K562 (cell line): ENCODE results near the gene TAP2. TPM values are rescaled to one million over a fixed set of nuclear protein-coding genes. Genes with fewer than 3 reads are reported as not detected.

ENCODE experiments used
- ATAC-seq: fragments of 200-7000 bp; cut with Tn5 transposase; 3 replicates; pipeline ENCODE4 v1.9.1; 2020; ENCODE audit warnings: moderate library complexity
- BruUV-seq: library from RNA; stranded (reverse); fragments of 400-500 nt; replicated peaks from 2 replicates; lab custom pipeline; 2021; lab: Mats Ljungman, UMichigan
- CTCF ChIA-PET: fragments of 300-600 bp; formaldehyde crosslinking; extraction: SDS; loops from one replicate; lab custom pipeline; 2021; ENCODE audit warnings: low intra/inter-chr PET ratio; lab: Yijun Ruan, JAX
- POLR2A ChIA-PET: fragments of 300-600, 350-650 bp; sonication (Branson Sonifier 250); formaldehyde crosslinking; extraction: SDS; loops from one replicate; lab custom pipeline; 2021; ENCODE audit warnings: antibody characterized with exemption, inconsistent platforms; lab: Yijun Ruan, JAX
- DNase-seq, 4 experiments: peaks; one replicate each; pipeline versions ENCODE4 v3.0.0 to v3.0.0-alpha.2; 2011 to 2018; ENCODE audit warnings: low spot score in 3 of 4, mixed read lengths in 3 of 4; ENCODE audit errors: extremely low read depth in 1 of 4
- FAIRE-seq: peaks from 2 replicates; lab custom pipeline; 2011; peaks lifted over from hg19 to GRCh38; lab: Jason Lieb, UNC
- H2AFZ ChIP-seq: 2 replicates; pipeline ENCODE4 v1.6.0; 2011; ENCODE audit warnings: low read depth, low read length, control low read depth, inconsistent platforms
- H3K27ac ChIP-seq: fragments of 200-600 bp; 3 replicates; pipeline ENCODE4 v1.8.0; 2011; ENCODE audit warnings: low read depth, mild to moderate bottlenecking, control low read depth, inconsistent platforms, low read length, moderate library complexity, mixed read lengths; ENCODE audit errors: extremely low read depth
- H3K27me3 ChIP-seq, 2 experiments: fragments of 300-600 bp in 1 of 2; 2 replicates in 1 of 2; 3 replicates in 1 of 2; pipeline versions ENCODE4 v1.6.0 to v1.8.0; 2011; ENCODE audit warnings: inconsistent platforms in 2 of 2, low read length in 2 of 2, mild to moderate bottlenecking in 1 of 2, mixed read lengths in 1 of 2, moderate library complexity in 1 of 2; ENCODE audit not compliant: control insufficient read depth in 2 of 2, insufficient read depth in 2 of 2
- H3K36me3 ChIP-seq: fragments of 300-600 bp; 3 replicates; pipeline ENCODE4 v1.8.0; 2011; ENCODE audit warnings: mild to moderate bottlenecking, low read length, inconsistent platforms; ENCODE audit not compliant: control insufficient read depth, insufficient read depth
- H3K4me1 ChIP-seq, 2 experiments: fragments of 200-600 bp in 1 of 2; replicated peaks in 1 of 2; 2 replicates in 1 of 2; 3 replicates in 1 of 2; pipeline versions ENCODE4 v1.5.1 to v1.8.0; 2011; ENCODE audit warnings: inconsistent platforms in 2 of 2, low read length in 2 of 2, mild to moderate bottlenecking in 1 of 2, mixed read lengths in 1 of 2, moderate library complexity in 1 of 2; ENCODE audit not compliant: control insufficient read depth in 2 of 2, insufficient read depth in 2 of 2
- H3K4me2 ChIP-seq: 2 replicates; pipeline ENCODE4 v1.6.1; 2011; ENCODE audit warnings: low read length, control low read depth, inconsistent platforms, mixed read lengths; ENCODE audit not compliant: insufficient read depth
- H3K4me3 ChIP-seq: fragments of 200-600 bp; sonication (generic), shearing (Covaris generic); 2 replicates; pipeline ENCODE4 v1.5.1; 2016; ENCODE audit warnings: control low read depth, inconsistent platforms
- H3K79me2 ChIP-seq: fragments of 200-600 bp; 3 replicates; pipeline ENCODE4 v1.8.0; 2011; ENCODE audit warnings: low read length, inconsistent platforms; ENCODE audit not compliant: control insufficient read depth, insufficient read depth
- H3K9ac ChIP-seq, 2 experiments: 2 replicates each; pipeline versions ENCODE4 v1.6.0 to v1.6.1; 2011; ENCODE audit warnings: low read depth in 2 of 2, low read length in 2 of 2, control low read depth in 1 of 2, inconsistent platforms in 1 of 2, mild to moderate bottlenecking in 1 of 2, mixed read lengths in 1 of 2; ENCODE audit not compliant: insufficient read depth in 1 of 2
- H3K9me1 ChIP-seq: one replicate; pipeline ENCODE4 v1.6.0; 2011; ENCODE audit warnings: inconsistent platforms, mild to moderate bottlenecking, low read length, moderate library complexity; ENCODE audit not compliant: control insufficient read depth, insufficient read depth
- H3K9me3 ChIP-seq: replicated peaks from 2 replicates; pipeline ENCODE4 v1.5.1; 2011; ENCODE audit warnings: low read depth, low read length, inconsistent platforms; ENCODE audit not compliant: control insufficient read depth, insufficient read depth
- H4K20me1 ChIP-seq: replicated peaks from 2 replicates; pipeline ENCODE4 v1.6.1; 2011; ENCODE audit warnings: low read length, inconsistent platforms, mixed read lengths; ENCODE audit not compliant: control insufficient read depth, insufficient read depth
- CC2D1A ChIP-seq: fragments of 450-650 bp; IDR thresholded peaks from 2 replicates; pipeline ENCODE4 v1.6.1; 2017; ENCODE audit warnings: mild to moderate bottlenecking
- CCAR2 ChIP-seq: fragments of 200-400 bp; formaldehyde crosslinking; IDR thresholded peaks from 2 replicates; pipeline ENCODE4 v1.6.1; 2017; ENCODE audit warnings: mild to moderate bottlenecking, low read depth, low read length
- JUND ChIP-seq, 2 experiments: IDR thresholded peaks; 2 replicates in 1 of 2; 3 replicates in 1 of 2; pipeline ENCODE4 v1.6.1; 2011; ENCODE audit warnings: borderline replicate concordance in 2 of 2, low read depth in 2 of 2, low read length in 2 of 2, improper control_type of control experiment in 1 of 2, missing biosample characterization in 1 of 2, missing genetic modification characterization in 1 of 2, missing genetic modification reagents in 1 of 2
- NFIX ChIP-seq: fragments of 250-450 bp; sonication (Bioruptor Pico); IDR thresholded peaks from 2 replicates; pipeline ENCODE4 v1.4.0; 2020; ENCODE audit warnings: low read depth, mild to moderate bottlenecking, moderate library complexity
- NR1H2 ChIP-seq: sonication (generic); formaldehyde crosslinking; IDR thresholded peaks from 2 replicates; pipeline ENCODE4 v1.4.0; 2020; ENCODE audit warnings: mild to moderate bottlenecking, missing genetic modification reagents
- OTX1 ChIP-seq: fragments of 450-650 bp; formaldehyde crosslinking; IDR thresholded peaks from 2 replicates; pipeline ENCODE4 v1.4.0; 2022; ENCODE audit warnings: mild to moderate bottlenecking
- PHB2 ChIP-seq: fragments of 450-650 bp; IDR thresholded peaks from 2 replicates; pipeline ENCODE4 v1.6.1; 2017; ENCODE audit warnings: low read depth
- POLR2G ChIP-seq: fragments of 200-400 bp; formaldehyde crosslinking; IDR thresholded peaks from 2 replicates; pipeline ENCODE4 v1.6.1; 2017; ENCODE audit warnings: low read depth, mild to moderate bottlenecking, antibody characterized with exemption, low read length, moderate library complexity
- RBFOX2 ChIP-seq: fragments of 200-400 bp; formaldehyde crosslinking; IDR thresholded peaks from 2 replicates; pipeline ENCODE4 v1.6.1; 2017; ENCODE audit warnings: low read depth, mild to moderate bottlenecking, low read length, moderate library complexity
- SMAD1 ChIP-seq: fragments of 150-350 bp; IDR thresholded peaks from 2 replicates; pipeline ENCODE4 v1.6.1; 2014; ENCODE audit warnings: low read length, low read depth; ENCODE audit not compliant: partially characterized antibody
- SPI1 ChIP-seq: IDR thresholded peaks from 2 replicates; pipeline ENCODE4 v1.6.1; 2011; ENCODE audit warnings: low read depth, low read length, control low read depth, borderline replicate concordance
- U2AF2 ChIP-seq: fragments of 200-400 bp; formaldehyde crosslinking; optimal IDR thresholded peaks from 2 replicates; pipeline ENCODE3; 2017; ENCODE audit warnings: low read depth, mild to moderate bottlenecking, low read length
- WGBS: fragments of 100-300 bp; shearing (Covaris generic); methylation state at CpG from one replicate; pipeline ENCODE4 v1.1.6; 2016; ENCODE audit warnings: low coverage, mixed read lengths; ENCODE audit not compliant: insufficient coverage; ENCODE audit errors: missing lambda C conversion rate; 5-methylcytosine and 5-hydroxymethylcytosine counted together
- in situ Hi-C: fragments of 300-500 bp; cut with MboI; formaldehyde crosslinking; loops from 4 replicates; pipeline ENCODE4 v1.15.0; 2018; ENCODE audit warnings: inconsistent platforms, mixed read lengths
- intact Hi-C: fragments of 100-400 bp; cut with micrococcal nuclease; formaldehyde crosslinking; loops from 2 replicates; pipeline ENCODE4 v1.14.2; 2022
- polyA plus RNA-seq, 8 experiments: library from polyadenylated mRNA; depleted of rRNA in 4 of 8; stranded (reverse) in 5 of 8; unstranded in 3 of 8; fragments of >200 nt; fragmentation: Nextera tagmentation in 2 of 8; fragmentation: Illumina TruSeq in 1 of 8; extraction: Ambion mirVana in 2 of 8; extraction: Trizol in 1 of 8; gene quantifications; 2 replicates each; pipeline versions ENCODE4 v1.2.1 to v1.2.3, GENCODE V29; 2011 to 2014; ENCODE audit warnings: inconsistent platforms in 1 of 8, missing spikeins in 1 of 8
- total RNA-seq, 7 experiments: library from RNA; depleted of rRNA in 6 of 7; stranded (reverse); fragments of >200 nt in 6 of 7; fragmentation: Illumina TruSeq in 2 of 7; extraction: Trizol in 2 of 7; gene quantifications; 2 replicates each; pipeline versions ENCODE4 v1.2.1 to v1.2.3, GENCODE V29; 2011 to 2021; ENCODE audit warnings: low replicate concordance in 1 of 7

The TAP2 gene
- total and polyA plus RNA-seq, 9 of the 15 experiments (the other 6 are each of a cell fraction or from before 2014, with no cell fraction given), result 2.0 to 53.5 (median 19.6) TPM

DNA sequence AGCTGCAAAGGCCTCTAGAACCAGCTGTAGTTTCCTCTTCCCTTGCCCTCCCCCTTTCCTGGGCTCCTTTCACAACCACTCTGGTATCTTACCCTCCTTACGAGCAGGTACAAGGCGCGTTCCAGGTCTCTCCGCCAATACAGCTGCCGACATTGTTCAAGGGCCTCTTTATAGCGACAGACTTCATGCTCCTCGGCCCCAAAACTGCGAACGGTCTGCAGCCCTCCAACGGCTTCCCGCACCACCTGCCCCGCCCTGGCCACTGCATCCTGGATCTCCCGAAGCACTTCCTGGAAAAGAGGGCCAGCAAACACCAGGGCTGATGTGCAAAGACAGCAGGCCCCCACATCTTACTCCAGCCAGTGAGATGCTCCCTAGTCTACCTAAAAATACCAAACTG lies 6.0 kb downstream of the TAP2 start:
- Histone ChIP-seq H4K20me1 (no peaks in the 10 kb centered on the region), H3K9ac (0 out of 4 replicates have a peak overlapping the region, but pooled peaks of 1 of the 2 experiments have one; percentile 47), H3K27ac (no peak overlapping the region), H3K9me1 (no peaks in the 10 kb centered on the region), H3K4me2 (no peak overlapping the region), H3K79me2 (peaks cover 6% of the 10 kb centered on the region; the same call in 2 of the 3 replicates), H3K36me3 (peaks cover 77% of the 10 kb centered on the region), H3K27me3 (no peaks in the 10 kb centered on the region), H3K4me3 (no peak overlapping the region), H3K9me3 (no peaks in the 10 kb centered on the region), H3K4me1 (peaks cover under 1 to 9% of the 10 kb centered on the region in 2 experiments; a peak in 2 of 5 replicates), H2AFZ (no peak overlapping the region)
- DNase-seq, result no peak
- no peak for ATAC-seq
- in situ Hi-C loops (no loop called here), intact Hi-C loops (no loop called here)
- no peak for FAIRE-seq
- WGBS, result 88% methylated on average over 13 of the region's 13 CpGs
- CTCF ChIA-PET, result interaction anchor here (1.2 kb wide), 1 partner anchor 21 kb away, joined by 6 read pairs; the partner anchor contains the start of genes PSMB9 and TAP1
- POLR2A ChIA-PET, result interaction anchor here (0.7 to 1.1 kb wide), 2 partner anchors 10 to 11 kb away, joined by 3 read pairs; no protein-coding TSS in a partner anchor
- BruUV-seq, result no TSS peak
- TF ChIP-seq SMAD1, result no peak
- 0 out of 2 replicates have a peak, but pooled peaks have one; percentile 18 for TF ChIP-seq POLR2G
- TF ChIP-seq CCAR2, result no peak
- 0 out of 2 replicates have a peak, but pooled peaks have one; percentile 27 for TF ChIP-seq RBFOX2
- TF ChIP-seq PHB2, result no peak

GRCh38 chr6:32830936-32831335 lies 7.6 kb downstream of the TAP2 start:
- DNase-seq (no peak), FAIRE-seq (no peak), ATAC-seq (no peak)
- Histone ChIP-seq H2AFZ (no peak overlapping the region), H3K79me2 (no peaks in the 10 kb centered on the region), H3K36me3 (peaks cover 68% of the 10 kb centered on the region), H3K27me3 (no peaks in the 10 kb centered on the region), H3K4me3 (no peak overlapping the region), H3K4me1 (no peaks in the 10 kb centered on the region), H4K20me1 (no peaks in the 10 kb centered on the region), H3K9me3 (no peaks in the 10 kb centered on the region), H3K9ac (no peak overlapping the region), H3K4me2 (no peak overlapping the region), H3K9me1 (no peaks in the 10 kb centered on the region), H3K27ac (no peak overlapping the region)
- ChIA-PET CTCF (no interaction called here), POLR2A (no interaction called here)
- intact Hi-C loops (no loop called here), in situ Hi-C loops (no loop called here)
- BruUV-seq, result no TSS peak
- no peak for TF ChIP-seq CC2D1A
- no peak for TF ChIP-seq OTX1 (CRISPR knock-in tag)
- TF ChIP-seq NR1H2 (CRISPR knock-in tag), result no peak
- TF ChIP-seq NFIX (CRISPR knock-in tag), result no peak
- no peak for TF ChIP-seq U2AF2
- TF ChIP-seq JUND (IDR thresholded peaks at IDR 0.05; ENCODE audit: borderline replicate concordance, low read depth, low read length), result no peak
- TF ChIP-seq JUND (tag; IDR thresholded peaks at IDR 0.05; ENCODE audit: borderline replicate concordance, low read depth, low read length), result no peak
- TF ChIP-seq SPI1, result no peak
- WGBS, result 70% methylated on average over 5 of the region's 5 CpGs
